DOHH2 (cell line): Measurements from ENCODE around the gene ANKRD13A.

Source experiments
- H3F3A ChIP-seq: fragments of 200-600 bp; sonication (generic), shearing (Covaris generic); 2 replicates; pipeline ENCODE4 v1.6.0; 2016; ENCODE audit warnings: antibody characterized with exemption, mild to moderate bottlenecking; ENCODE audit not compliant: control insufficient read depth, insufficient read depth
- H3K27ac ChIP-seq: fragments of 200-600 bp; sonication (generic); 2 replicates; pipeline ENCODE4 v1.5.1; 2014; ENCODE audit warnings: low read depth, mild to moderate bottlenecking, low read length, moderate library complexity
- H3K27me3 ChIP-seq: fragments of 200-600 bp; sonication (generic); 2 replicates; pipeline ENCODE4 v1.6.1; 2014; ENCODE audit warnings: mild to moderate bottlenecking, low read length, mixed read lengths; ENCODE audit not compliant: control insufficient read depth
- H3K36me3 ChIP-seq: fragments of 200-600 bp; sonication (generic); 2 replicates; pipeline ENCODE4 v1.6.1; 2014; ENCODE audit warnings: mild to moderate bottlenecking, low read length, moderate library complexity, mixed read lengths; ENCODE audit not compliant: control insufficient read depth
- H3K4me1 ChIP-seq: fragments of 200-600 bp; sonication (generic); 2 replicates; pipeline ENCODE4 v1.6.1; 2014; ENCODE audit warnings: mild to moderate bottlenecking, low read length, mixed read lengths; ENCODE audit not compliant: control insufficient read depth
- H3K4me2 ChIP-seq: fragments of 200-600 bp; sonication (generic); 2 replicates; pipeline ENCODE4 v1.6.0; 2014; ENCODE audit warnings: mild to moderate bottlenecking, low read length, moderate library complexity
- H3K4me3 ChIP-seq: fragments of 200-600 bp; sonication (generic); 2 replicates; pipeline ENCODE4 v1.5.1; 2014; ENCODE audit warnings: mild to moderate bottlenecking, low read length, mixed read lengths
- H3K79me2 ChIP-seq: fragments of 200-600 bp; sonication (generic); 2 replicates; pipeline ENCODE4 v1.6.1; 2014; ENCODE audit warnings: mild to moderate bottlenecking, low read length, mixed read lengths; ENCODE audit not compliant: control insufficient read depth
- H3K9me2 ChIP-seq: fragments of 200-600 bp; sonication (generic); replicated peaks from 2 replicates; pipeline ENCODE4 v1.6.1; 2014; ENCODE audit warnings: mild to moderate bottlenecking, low read length, mixed read lengths; ENCODE audit not compliant: control insufficient read depth
- H3K9me3 ChIP-seq: fragments of 200-600 bp; sonication (generic); 2 replicates; pipeline ENCODE4 v1.6.1; 2014; ENCODE audit warnings: antibody characterized with exemption, low read length, mixed read lengths; ENCODE audit not compliant: control insufficient read depth, insufficient read depth
- H4K20me1 ChIP-seq: fragments of 200-600 bp; sonication (generic); 2 replicates; pipeline ENCODE4 v1.6.0; 2014; ENCODE audit warnings: low read depth, mild to moderate bottlenecking, antibody characterized with exemption, low read length, moderate library complexity; ENCODE audit not compliant: control insufficient read depth, insufficient read depth
- EZH2phosphoT487 ChIP-seq: fragments of 200-600 bp; sonication (generic); IDR thresholded peaks from 2 replicates; pipeline ENCODE4 v1.6.1; 2017; ENCODE audit warnings: borderline replicate concordance, mild to moderate bottlenecking, antibody characterized with exemption, low read length, moderate library complexity, mixed read lengths
- TF ChIP-seq, protein P1 (sequence below): fragments of 200-600 bp; sonication (generic); IDR thresholded peaks from one replicate; pipeline ENCODE4 v1.5.1; 2014; ENCODE audit warnings: antibody characterized with exemption, mild to moderate bottlenecking, low read depth, low read length; ENCODE audit not compliant: poor library complexity, severe bottlenecking

The ANKRD13A gene

DNA sequence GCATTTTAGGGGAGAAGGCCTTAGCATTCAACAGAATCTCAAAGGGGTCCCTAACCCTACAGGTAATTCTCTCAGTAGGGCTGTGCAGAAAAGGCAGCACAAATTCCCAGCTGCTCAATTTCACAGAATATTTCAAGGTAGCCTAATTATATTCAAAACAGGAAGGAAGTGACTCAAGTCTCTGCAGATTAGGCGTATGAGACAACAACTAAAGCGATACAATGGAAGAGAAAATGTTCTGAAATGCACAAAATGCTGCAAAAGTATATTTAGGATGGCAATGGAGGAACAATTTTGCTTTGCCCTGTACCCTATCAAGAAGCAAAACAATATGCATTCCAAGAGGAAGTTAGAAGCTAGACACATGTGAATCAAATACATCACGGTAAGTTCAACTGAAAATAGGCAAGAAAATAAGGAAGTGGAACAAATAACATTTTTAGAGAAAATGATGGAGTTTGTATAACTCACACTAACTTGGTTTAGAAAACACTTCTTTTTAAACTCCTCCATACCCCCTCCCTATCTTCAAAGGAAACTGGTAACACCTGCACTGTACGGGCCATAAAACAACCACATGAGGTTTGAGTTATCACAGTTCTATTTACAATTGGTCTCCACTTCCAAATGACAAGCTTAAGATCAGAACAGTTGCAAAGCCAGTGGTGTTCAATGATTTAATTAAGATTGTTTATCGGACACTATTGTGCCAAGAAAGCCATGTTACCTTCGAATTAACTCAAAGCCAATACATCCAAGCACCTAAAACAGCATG, 4.6 kb upstream of the ANKRD13A start:
- peaks cover 84% of the 10 kb centered on the region for H3K79me2 ChIP-seq
- no peak for TF ChIP-seq EZH2phosphoT487
- TF ChIP-seq, protein P1, sequence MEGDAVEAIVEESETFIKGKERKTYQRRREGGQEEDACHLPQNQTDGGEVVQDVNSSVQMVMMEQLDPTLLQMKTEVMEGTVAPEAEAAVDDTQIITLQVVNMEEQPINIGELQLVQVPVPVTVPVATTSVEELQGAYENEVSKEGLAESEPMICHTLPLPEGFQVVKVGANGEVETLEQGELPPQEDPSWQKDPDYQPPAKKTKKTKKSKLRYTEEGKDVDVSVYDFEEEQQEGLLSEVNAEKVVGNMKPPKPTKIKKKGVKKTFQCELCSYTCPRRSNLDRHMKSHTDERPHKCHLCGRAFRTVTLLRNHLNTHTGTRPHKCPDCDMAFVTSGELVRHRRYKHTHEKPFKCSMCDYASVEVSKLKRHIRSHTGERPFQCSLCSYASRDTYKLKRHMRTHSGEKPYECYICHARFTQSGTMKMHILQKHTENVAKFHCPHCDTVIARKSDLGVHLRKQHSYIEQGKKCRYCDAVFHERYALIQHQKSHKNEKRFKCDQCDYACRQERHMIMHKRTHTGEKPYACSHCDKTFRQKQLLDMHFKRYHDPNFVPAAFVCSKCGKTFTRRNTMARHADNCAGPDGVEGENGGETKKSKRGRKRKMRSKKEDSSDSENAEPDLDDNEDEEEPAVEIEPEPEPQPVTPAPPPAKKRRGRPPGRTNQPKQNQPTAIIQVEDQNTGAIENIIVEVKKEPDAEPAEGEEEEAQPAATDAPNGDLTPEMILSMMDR = no peak
- H3K27ac ChIP-seq = peak overlapping the region; percentile 96
- no peaks in the 10 kb centered on the region for H3K27me3 ChIP-seq
- H3K4me3 ChIP-seq = peak overlapping the region; percentile 99
- H3K4me1 ChIP-seq = peaks cover 58% of the 10 kb centered on the region
- peaks cover 58% of the 10 kb centered on the region for H3K36me3 ChIP-seq
- peaks cover 35% of the 10 kb centered on the region for H3F3A ChIP-seq
- H3K9me2 ChIP-seq = no peaks in the 10 kb centered on the region
- peak overlapping the region; percentile 85 for H3K4me2 ChIP-seq
- H3K9me3 ChIP-seq = no peaks in the 10 kb centered on the region
- peaks cover 13% of the 10 kb centered on the region for H4K20me1 ChIP-seq

DNA sequence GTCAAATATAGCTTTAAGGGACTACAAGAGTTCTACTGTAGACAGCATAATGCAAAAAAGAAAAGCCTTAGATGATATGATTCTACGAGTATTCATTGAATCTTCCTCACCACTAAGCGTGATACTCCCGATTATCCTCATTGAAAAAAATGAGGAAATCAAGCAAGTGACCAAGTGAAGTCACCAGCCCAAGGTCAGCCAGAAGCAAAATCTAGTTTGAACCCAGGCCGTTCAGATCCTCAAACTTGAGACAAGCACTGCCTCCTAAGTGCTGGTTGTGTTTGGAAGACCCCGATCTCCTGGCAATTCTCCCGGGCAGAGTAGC, 3.9 kb upstream of the ANKRD13A start:
- peak overlapping the region; percentile 85 for H3K4me2 ChIP-seq
- H3F3A ChIP-seq = peaks cover 35% of the 10 kb centered on the region
- H3K36me3 ChIP-seq = peaks cover 58% of the 10 kb centered on the region
- peak overlapping the region; percentile 99 for H3K4me3 ChIP-seq
- H3K27me3 ChIP-seq = no peaks in the 10 kb centered on the region
- H3K79me2 ChIP-seq = peaks cover 84% of the 10 kb centered on the region
- H3K4me1 ChIP-seq = peaks cover 55% of the 10 kb centered on the region
- H3K27ac ChIP-seq = peak overlapping the region; percentile 96
- H4K20me1 ChIP-seq = peaks cover 13% of the 10 kb centered on the region
- TF ChIP-seq, protein P1 = no peak
- no peak for TF ChIP-seq EZH2phosphoT487
- H3K9me2 ChIP-seq = no peaks in the 10 kb centered on the region
- H3K9me3 ChIP-seq = no peaks in the 10 kb centered on the region

DNA sequence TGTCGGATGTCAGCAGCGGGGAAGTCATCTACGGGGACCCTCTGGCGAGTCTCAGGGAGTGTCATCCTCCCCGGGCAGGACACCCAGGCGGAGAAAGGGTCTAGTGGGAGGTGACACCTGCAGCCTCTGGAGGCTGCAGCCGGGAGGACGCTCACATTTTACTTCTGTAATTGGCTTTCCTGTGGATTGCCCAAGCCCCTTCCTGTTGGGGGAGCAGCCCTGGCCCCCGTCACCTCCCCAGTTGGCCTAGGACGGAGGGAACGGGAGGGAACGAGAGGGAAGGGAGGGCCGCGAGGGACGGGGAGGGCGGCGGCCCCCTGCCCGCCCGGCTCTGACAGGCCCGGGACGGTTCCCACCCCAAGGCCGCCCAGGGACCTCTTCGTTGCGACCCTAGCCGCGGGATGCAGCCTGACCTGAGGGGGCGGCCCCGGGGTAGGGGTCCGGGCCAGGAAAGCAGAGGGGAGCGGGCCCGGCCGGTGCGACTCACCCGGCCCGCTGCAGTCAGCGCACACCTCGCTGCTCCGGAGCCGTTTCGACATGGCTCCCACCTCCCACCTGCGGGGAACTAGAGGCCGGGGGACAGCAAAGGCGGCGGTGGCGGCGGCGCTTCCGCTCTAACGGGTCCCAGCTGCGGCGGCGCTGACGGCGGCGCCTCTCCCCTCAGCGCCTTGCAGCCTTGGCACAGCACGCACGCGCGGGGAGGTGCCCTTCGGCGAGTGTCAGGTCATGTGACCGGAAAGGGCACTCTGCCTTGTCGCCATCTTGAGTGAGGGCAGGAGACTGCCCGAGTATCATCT, 3.3 kb upstream of the ANKRD13A start, which contains the start of gene GIT2:
TSS of gene GIT2 (minus strand) at position 683 of the 797 bp plus-strand sequence. CDS start at position 539, 144 bp downstream.
- no peaks in the 10 kb centered on the region for H3K9me2 ChIP-seq
- H3K27me3 ChIP-seq = no peaks in the 10 kb centered on the region
- H4K20me1 ChIP-seq = peaks cover 13% of the 10 kb centered on the region
- no peak for TF ChIP-seq EZH2phosphoT487
- TF ChIP-seq, protein P1 = no peak
- peak within 1 kb of the TSS; percentile 96 for H3K4me2 ChIP-seq
- H3K79me2 ChIP-seq = peaks cover 84% of the 10 kb centered on the region
- peaks cover 56% of the 10 kb centered on the region for H3K36me3 ChIP-seq
- peaks cover 35% of the 10 kb centered on the region for H3F3A ChIP-seq
- peaks cover 55% of the 10 kb centered on the region for H3K4me1 ChIP-seq
- H3K4me3 ChIP-seq = peak within 1 kb of the TSS; percentile 99
- peak within 1 kb of the TSS; percentile 96 for H3K27ac ChIP-seq
- H3K9me3 ChIP-seq = no peaks in the 10 kb centered on the region
